ENCODE measurements around the gene PALD1. TPM values are rescaled to one million over a fixed set of nuclear protein-coding genes. Genes with fewer than 3 reads are reported as not detected.

PALD1 gene
- total RNA-seq, 1 donor from 2014 or later: 11.0 TPM

- DNase-seq (ENCODE audit: low spot score): no peak
These were observed 56.9 kb downstream of the PALD1 start for GRCh38 chr10:70535451-70535850.

GRCh38 chr10:70536196-70536861, 57.8 kb downstream of the PALD1 start:
- no peak for DNase-seq (ENCODE audit: low spot score)

- DNase-seq (ENCODE audit: low spot score): no peak
These were observed 59.0 kb downstream of the PALD1 start for GRCh38 chr10:70537398-70538194.

GRCh38 chr10:70538195-70538520, 59.6 kb downstream of the PALD1 start:
- DNase-seq (ENCODE audit: low spot score): no peak

- no peak for DNase-seq (ENCODE audit: low spot score)
These were observed 60.3 kb downstream of the PALD1 start for GRCh38 chr10:70538731-70539338.

GRCh38 chr10:70539471-70539870, 60.9 kb downstream of the PALD1 start:
- no peak for DNase-seq (ENCODE audit: low spot score)

- DNase-seq (ENCODE audit: low spot score): no peak
These were observed 61.7 kb downstream of the PALD1 start for GRCh38 chr10:70540089-70540788.

- DNase-seq (ENCODE audit: low spot score): no peak
These were observed 62.3 kb downstream of the PALD1 start for GRCh38 chr10:70540789-70541360.

GRCh38 chr10:70541736-70542564, 63.4 kb downstream of the PALD1 start:
- DNase-seq (ENCODE audit: low spot score): no peak

GRCh38 chr10:70542565-70542938, 64.0 kb downstream of the PALD1 start:
- no peak for DNase-seq (ENCODE audit: low spot score)

- DNase-seq (ENCODE audit: low spot score): no peak
These were observed 65.3 kb downstream of the PALD1 start for GRCh38 chr10:70543911-70544310.

GRCh38 chr10:70544431-70545340, 66.1 kb downstream of the PALD1 start:
- no peak for DNase-seq (ENCODE audit: low spot score)

- DNase-seq (ENCODE audit: low spot score): no peak
These were observed 68.0 kb downstream of the PALD1 start for GRCh38 chr10:70546584-70546983.

- no peak for DNase-seq (ENCODE audit: low spot score)
These were observed 70.9 kb downstream of the PALD1 start for GRCh38 chr10:70549351-70549961.

GRCh38 chr10:70549962-70550458, 71.4 kb downstream of the PALD1 start:
- peak; percentile 74 for DNase-seq (ENCODE audit: low spot score)

- no peak for DNase-seq (ENCODE audit: low spot score)
These were observed 71.9 kb downstream of the PALD1 start for GRCh38 chr10:70550459-70550858.

- no peak for DNase-seq (ENCODE audit: low spot score)
These were observed 72.9 kb downstream of the PALD1 start for GRCh38 chr10:70551466-70551865.

GRCh38 chr10:70551971-70552422, 73.4 kb downstream of the PALD1 start:
- no peak for DNase-seq (ENCODE audit: low spot score)

GRCh38 chr10:70552586-70552985, 74.0 kb downstream of the PALD1 start:
- DNase-seq (ENCODE audit: low spot score): no peak

All from ureter (tissue), 1 donor.